Stimulated activated CD8-positive, alpha-beta memory T cell treated with anti-CD3 and anti-CD28 coated beads, Interleukin-4, amount 100 ng/mL, for 4 hours (primary cell): Measurements from ENCODE around the gene OSCP1.
"Not testable (repeated sequence)": the region's sequence is repeated elsewhere in the genome, so short reads cannot be mapped to it uniquely, and the experiment has no call there.

Experiments used
- DNase-seq, 2 donors: peaks; one replicate each; pipeline ENCODE4 v3.0.0-alpha.2; 2020; ENCODE audit warnings: low read depth in 2 of 2, low spot score in 1 of 2

Gene OSCP1

GRCh38 chr1:36450270-36450918 lies at the start of gene OSCP1:
Gene OSCP1, minus strand, starts transcription at chr1:36450451. Its CDS starts 82 bp downstream, at chr1:36450369.
- peak; percentile 58 to 75 for DNase-seq

GRCh38 chr1:36497207-36497606 lies 47.0 kb upstream of the OSCP1 start:
- no peak for DNase-seq

- DNase-seq = no peak
Measured at GRCh38 chr1:36494971-36495370, 44.7 kb upstream of the OSCP1 start.

- no peak for DNase-seq
Measured at GRCh38 chr1:36493524-36493923, 43.3 kb upstream of the OSCP1 start.

GRCh38 chr1:36492491-36492890 lies 42.2 kb upstream of the OSCP1 start:
- DNase-seq = no peak

GRCh38 chr1:36489258-36490051 lies 39.2 kb upstream of the OSCP1 start:
- not testable (repeated sequence) for DNase-seq

GRCh38 chr1:36487906-36488305 lies 37.7 kb upstream of the OSCP1 start:
- no peak for DNase-seq

- DNase-seq = not testable (repeated sequence)
Measured at GRCh38 chr1:36487336-36487725, 37.1 kb upstream of the OSCP1 start.

GRCh38 chr1:36486439-36487335 lies 36.4 kb upstream of the OSCP1 start:
- no peak for DNase-seq

- no peak for DNase-seq
Measured at GRCh38 chr1:36486093-36486438, 35.8 kb upstream of the OSCP1 start.

GRCh38 chr1:36484099-36484498 lies 33.8 kb upstream of the OSCP1 start:
- DNase-seq = no peak

GRCh38 chr1:36482724-36483388 lies 32.6 kb upstream of the OSCP1 start, which contains the start of gene CSF3R:
Gene CSF3R, minus strand, starts transcription at chr1:36482913. Its CDS starts 3,417 bp downstream, at chr1:36479496.
- no peak for DNase-seq

GRCh38 chr1:36481771-36482723 lies 31.8 kb upstream of the OSCP1 start:
- DNase-seq = no peak

GRCh38 chr1:36481091-36481490 lies 30.8 kb upstream of the OSCP1 start:
- no peak for DNase-seq

GRCh38 chr1:36480161-36480560 lies 29.9 kb upstream of the OSCP1 start:
- DNase-seq = no peak

GRCh38 chr1:36479505-36480051 lies 29.3 kb upstream of the OSCP1 start:
- DNase-seq = no peak

GRCh38 chr1:36477615-36478014 lies 27.4 kb upstream of the OSCP1 start:
- DNase-seq = not testable (repeated sequence)

- no peak for DNase-seq
Measured at GRCh38 chr1:36476945-36477344, 26.7 kb upstream of the OSCP1 start.

- DNase-seq = no peak
Measured at GRCh38 chr1:36475910-36476604, 25.8 kb upstream of the OSCP1 start.
